HG02870 (cell line): Measurements from ENCODE around the gene TMEM217.

Experiments used
- ATAC-seq: cut with Tn5 transposase; IDR thresholded peaks from one replicate; pipeline ENCODE4 v1.9.1; 2021; ENCODE audit warnings: mild to moderate bottlenecking, moderate library complexity; ENCODE audit not compliant: unreplicated experiment

The TMEM217 gene

DNA sequence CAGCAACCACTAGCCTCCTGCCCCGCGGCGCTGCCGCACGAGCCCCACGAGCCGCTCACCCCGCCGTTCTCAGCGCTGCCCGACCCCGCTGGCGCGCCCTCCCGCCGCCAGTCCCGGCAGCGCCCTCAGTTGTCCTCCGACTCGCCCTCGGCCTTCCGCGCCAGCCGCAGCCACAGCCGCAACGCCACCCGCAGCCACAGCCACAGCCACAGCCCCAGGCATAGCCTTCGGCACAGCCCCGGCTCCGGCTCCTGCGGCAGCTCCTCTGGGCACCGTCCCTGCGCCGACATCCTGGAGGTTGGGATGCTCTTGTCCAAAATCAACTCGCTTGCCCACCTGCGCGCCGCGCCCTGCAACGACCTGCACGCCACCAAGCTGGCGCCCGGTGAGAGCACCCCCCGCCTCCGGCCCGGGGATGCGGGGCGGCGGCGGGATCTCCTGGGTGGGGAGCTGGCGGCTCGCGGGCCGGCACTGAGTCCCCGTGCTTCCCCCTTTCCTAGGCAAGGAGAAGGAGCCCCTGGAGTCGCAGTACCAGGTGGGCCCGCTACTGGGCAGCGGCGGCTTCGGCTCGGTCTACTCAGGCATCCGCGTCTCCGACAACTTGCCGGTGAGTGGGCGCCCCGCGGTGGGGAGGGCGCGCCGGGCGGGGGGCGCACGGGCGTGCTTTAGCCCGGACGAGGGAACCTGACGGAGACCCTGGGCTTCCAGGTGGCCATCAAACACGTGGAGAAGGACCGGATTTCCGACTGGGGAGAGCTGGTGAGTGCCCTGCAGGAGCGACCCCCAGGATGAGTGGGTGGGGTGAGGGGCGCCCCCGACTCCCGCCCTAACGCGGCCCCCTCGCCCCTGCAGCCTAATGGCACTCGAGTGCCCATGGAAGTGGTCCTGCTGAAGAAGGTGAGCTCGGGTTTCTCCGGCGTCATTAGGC, 87.4 kb downstream of the TMEM217 start:
- ATAC-seq, result peak; percentile 11

DNA sequence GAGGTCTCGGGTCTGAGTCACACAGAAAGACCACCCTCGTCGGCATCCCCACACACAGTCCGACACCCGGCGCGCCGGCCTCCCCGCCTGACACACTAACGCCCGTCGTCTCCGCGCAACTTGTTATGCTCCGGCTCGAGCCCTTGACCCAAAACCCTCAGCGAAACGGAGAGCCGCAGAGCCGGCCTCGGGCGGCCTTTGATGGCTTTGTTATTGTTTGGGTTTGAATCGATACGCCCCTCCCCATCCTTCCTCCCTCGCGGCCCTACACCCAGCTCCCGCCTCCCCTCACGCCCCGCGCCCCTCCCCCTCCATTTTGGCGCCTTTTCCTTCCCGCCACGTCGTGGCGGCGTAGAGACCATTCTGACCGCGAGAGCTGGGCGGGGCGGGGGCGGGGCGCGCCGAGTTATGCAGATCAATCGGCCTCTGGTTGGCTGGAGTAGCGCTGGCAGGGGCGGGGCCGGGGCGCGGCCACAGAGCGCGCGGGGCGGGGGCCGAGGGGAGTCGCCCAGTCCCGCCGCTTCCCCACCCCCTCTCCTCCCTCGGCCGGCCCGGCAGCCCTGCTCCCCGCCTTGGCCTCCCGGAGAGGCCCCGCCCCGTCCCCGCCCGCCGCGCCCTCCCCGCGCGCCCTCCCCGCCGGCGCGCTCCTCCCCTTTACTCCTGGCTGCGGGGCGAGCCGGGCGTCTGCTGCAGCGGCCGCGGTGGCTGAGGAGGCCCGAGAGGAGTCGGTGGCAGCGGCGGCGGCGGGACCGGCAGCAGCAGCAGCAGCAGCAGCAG, 88.3 kb downstream of the TMEM217 start, which contains the start of gene PIM1:
PIM1 (plus strand) TSS at position 657 of the 777 bp plus-strand sequence. CDS start 424 bp downstream, outside the sequence.
- ATAC-seq, result peak; percentile 70

DNA sequence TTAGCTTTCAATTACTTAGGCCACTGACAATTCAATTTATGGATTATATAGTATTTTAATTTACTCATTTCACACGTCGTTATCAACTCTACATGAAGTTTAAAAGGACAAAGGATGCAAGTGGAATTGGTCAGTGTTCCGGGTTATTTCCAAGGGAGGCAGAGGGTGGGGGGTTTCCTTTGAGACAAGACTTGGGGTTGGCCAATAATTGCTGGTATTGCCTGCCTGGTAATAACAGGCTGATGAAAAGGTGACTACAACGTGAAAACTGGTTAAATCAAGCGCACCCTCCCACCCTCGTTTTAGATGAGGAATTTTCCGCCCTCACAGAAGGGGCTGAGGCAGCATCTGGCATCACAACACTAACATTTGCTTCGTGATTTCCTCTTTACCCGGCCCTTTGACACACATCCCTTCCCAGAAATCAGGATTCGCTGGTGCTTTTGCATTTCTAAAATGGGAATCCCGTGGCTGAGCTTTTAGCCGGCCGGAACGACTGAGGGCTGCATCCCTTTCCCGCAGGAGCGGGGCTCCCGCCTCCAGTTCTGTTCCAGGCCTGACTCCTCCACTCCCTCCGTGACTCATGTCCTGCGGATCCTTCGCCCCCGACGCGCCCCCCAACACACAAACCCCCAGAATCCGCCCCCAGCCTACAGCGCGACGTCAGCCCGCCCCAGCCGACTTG, 89.0 kb downstream of the TMEM217 start:
- ATAC-seq, result no peak

DNA sequence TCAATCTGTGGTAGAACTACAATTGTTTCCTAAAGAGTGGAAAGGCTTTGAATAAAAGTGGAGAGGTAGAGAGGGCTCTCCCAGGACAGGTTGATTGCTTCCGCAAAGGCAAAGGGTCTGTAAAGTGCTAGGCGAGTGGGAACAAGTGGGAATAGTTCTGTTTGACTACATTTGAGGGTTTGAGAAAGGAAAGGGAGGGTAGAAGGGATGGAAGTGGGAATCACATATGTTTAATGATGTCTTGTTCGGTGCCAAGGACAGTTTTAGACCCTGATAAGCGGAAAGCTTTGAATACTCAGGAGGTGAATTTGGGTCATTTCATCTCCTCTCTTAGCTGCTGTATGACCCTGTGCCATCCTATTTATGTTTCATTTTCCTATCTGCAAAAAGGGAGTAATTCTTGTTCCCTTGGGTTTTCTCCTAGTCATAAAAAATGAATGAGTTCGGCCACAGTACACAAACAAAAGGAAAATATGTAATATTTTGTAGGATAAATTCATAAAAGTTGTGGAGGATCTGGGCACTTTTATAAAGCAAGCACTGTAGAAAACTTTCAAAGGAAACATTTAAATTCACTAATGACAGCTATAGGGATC, 89.7 kb downstream of the TMEM217 start:
- ATAC-seq, result no peak

DNA sequence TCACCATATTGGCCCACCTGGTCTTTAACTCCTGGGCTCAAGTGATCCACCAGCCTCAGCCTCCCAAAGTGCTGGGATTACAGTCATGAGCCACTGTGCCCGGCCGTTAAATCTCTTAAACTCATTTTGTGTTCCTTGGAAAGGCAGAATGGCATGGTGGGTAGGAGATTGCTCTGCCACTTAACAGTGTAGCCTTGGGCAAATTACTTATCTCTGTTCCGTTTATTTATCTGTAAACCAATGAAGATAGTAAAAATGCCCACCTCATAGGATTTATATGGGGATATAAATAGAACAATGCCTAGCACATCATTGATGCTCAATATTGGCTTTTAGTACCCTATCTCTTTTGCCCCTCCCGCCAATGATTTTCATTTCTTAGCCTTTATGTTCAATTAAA, 95.2 kb downstream of the TMEM217 start:
- ATAC-seq, result no peak
